Smooth muscle cell (in vitro differentiated cells): Measurements from ENCODE around the gene SGK2. TPM values are rescaled to one million over a fixed set of nuclear protein-coding genes. Genes with fewer than 3 reads are reported as not detected.
A peak's percentile ranks its signal among the peaks of the same experiment; 100 is the strongest.

ENCODE experiments used
- DNase-seq: peaks from one replicate; lab custom pipeline; 2025; ENCODE audit not compliant: unreplicated experiment; lab: John Stamatoyannopoulos, UW
- H2AFZ ChIP-seq: fragments of 200-600 bp; sonication (generic); 2 replicates; pipeline ENCODE4 v1.6.0; 2016; ENCODE audit warnings: antibody characterized with exemption, low read depth, mild to moderate bottlenecking
- H3F3A ChIP-seq: fragments of 200-600 bp; sonication (generic); 2 replicates; pipeline ENCODE4 v1.6.0; 2017; ENCODE audit warnings: antibody characterized with exemption, low read depth
- H3K27ac ChIP-seq: fragments of 200-600 bp; sonication (generic); 2 replicates; pipeline ENCODE4 v1.5.1; 2016; ENCODE audit warnings: low read depth, mild to moderate bottlenecking
- H3K27me3 ChIP-seq: fragments of 200-600 bp; sonication (generic); 2 replicates; pipeline ENCODE4 v1.6.1; 2016; ENCODE audit warnings: low read depth, mild to moderate bottlenecking
- H3K36me3 ChIP-seq: fragments of 200-600 bp; sonication (generic); 2 replicates; pipeline ENCODE4 v1.5.1; 2016; ENCODE audit warnings: low read depth
- H3K4me1 ChIP-seq: fragments of 200-600 bp; sonication (generic); 2 replicates; pipeline ENCODE4 v1.5.1; 2016; ENCODE audit warnings: low read depth
- H3K4me2 ChIP-seq: fragments of 200-600 bp; sonication (generic); 2 replicates; pipeline ENCODE4 v1.6.0; 2016; ENCODE audit warnings: mild to moderate bottlenecking
- H3K4me3 ChIP-seq: fragments of 200-600 bp; sonication (generic); 2 replicates; pipeline ENCODE4 v1.5.1; 2016; ENCODE audit warnings: mild to moderate bottlenecking
- H3K79me2 ChIP-seq: fragments of 200-600 bp; sonication (generic); 2 replicates; pipeline ENCODE4 v1.6.0; 2016; ENCODE audit warnings: low read depth, mild to moderate bottlenecking
- H3K9ac ChIP-seq: fragments of 200-600 bp; sonication (generic); 2 replicates; pipeline ENCODE4 v1.6.0; 2016; ENCODE audit warnings: low read depth
- H3K9me3 ChIP-seq: fragments of 200-600 bp; sonication (generic); replicated peaks from 2 replicates; pipeline ENCODE4 v1.5.1; 2016; ENCODE audit warnings: low read depth
- H4K20me1 ChIP-seq: fragments of 200-600 bp; sonication (generic); 2 replicates; pipeline ENCODE4 v1.6.0; 2016; ENCODE audit warnings: low read depth
- WGBS: methylation state at CpG from one replicate; pipeline ENCODE4 v1.1.7; 2016; ENCODE audit warnings: low lambda C conversion rate; 5-methylcytosine and 5-hydroxymethylcytosine counted together
- polyA plus RNA-seq: library from polyadenylated mRNA; unstranded; fragments of >200 nt; fragmentation: Nextera tagmentation; extraction: Ambion mirVana; gene quantifications from 2 replicates; pipeline ENCODE4 v1.2.1, GENCODE V29; 2016
- total RNA-seq: library from RNA; depleted of rRNA; stranded (reverse); fragments of >200 nt; gene quantifications from 2 replicates; pipeline ENCODE4 v1.2.3, GENCODE V29; 2014
- TF ChIP-seq, protein P1 (sequence below): fragments of 200-600 bp; sonication (generic); IDR thresholded peaks from 2 replicates; pipeline ENCODE4 v1.5.1; 2017; ENCODE audit warnings: borderline replicate concordance, mild to moderate bottlenecking, antibody characterized with exemption; ENCODE audit not compliant: insufficient read depth, poor library complexity, severe bottlenecking

The SGK2 gene
- total and polyA plus RNA-seq, 2 experiments from 2014 or later: 0.79 to 2.4 TPM

DNA sequence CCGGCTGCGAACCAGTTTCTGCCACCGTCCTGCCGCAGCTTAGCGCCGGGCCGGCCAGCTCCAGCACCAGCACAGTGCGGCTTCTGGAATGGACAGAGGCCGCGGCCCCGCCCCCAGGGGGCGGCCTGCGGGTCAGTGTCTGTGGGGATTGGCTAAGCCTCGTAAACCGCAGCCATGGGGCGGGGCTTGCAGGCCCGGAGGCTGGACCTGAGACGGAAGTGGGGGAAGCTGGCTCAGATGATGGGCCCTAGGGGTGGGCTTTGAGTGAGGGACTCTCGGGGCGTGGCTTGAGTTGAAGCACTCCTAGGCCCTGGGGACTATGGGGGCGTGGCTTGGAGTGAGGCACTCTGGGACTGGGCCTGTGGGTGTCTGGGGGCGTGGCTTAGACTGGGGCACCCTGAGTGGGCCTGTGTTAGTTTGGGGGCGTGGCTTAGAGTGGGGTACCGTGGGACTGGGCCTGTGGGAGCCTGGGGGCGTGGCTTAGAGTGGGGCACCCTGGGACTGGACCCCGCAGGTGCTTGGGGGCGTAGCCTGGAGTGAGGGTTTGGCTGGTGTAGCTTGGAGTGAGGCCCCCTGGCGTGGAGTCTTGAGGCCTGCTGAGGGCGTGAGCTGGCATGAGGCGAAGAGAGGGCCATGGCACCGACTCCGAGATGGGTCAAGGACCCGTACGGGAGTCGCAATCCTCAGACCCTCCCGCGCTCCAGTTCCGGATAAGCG, 44.7 kb upstream of the SGK2 start:
- TF ChIP-seq, protein P1, sequence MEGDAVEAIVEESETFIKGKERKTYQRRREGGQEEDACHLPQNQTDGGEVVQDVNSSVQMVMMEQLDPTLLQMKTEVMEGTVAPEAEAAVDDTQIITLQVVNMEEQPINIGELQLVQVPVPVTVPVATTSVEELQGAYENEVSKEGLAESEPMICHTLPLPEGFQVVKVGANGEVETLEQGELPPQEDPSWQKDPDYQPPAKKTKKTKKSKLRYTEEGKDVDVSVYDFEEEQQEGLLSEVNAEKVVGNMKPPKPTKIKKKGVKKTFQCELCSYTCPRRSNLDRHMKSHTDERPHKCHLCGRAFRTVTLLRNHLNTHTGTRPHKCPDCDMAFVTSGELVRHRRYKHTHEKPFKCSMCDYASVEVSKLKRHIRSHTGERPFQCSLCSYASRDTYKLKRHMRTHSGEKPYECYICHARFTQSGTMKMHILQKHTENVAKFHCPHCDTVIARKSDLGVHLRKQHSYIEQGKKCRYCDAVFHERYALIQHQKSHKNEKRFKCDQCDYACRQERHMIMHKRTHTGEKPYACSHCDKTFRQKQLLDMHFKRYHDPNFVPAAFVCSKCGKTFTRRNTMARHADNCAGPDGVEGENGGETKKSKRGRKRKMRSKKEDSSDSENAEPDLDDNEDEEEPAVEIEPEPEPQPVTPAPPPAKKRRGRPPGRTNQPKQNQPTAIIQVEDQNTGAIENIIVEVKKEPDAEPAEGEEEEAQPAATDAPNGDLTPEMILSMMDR: peak; percentile 29
- Histone ChIP-seq H3K9ac (no peak overlapping the region), H3K4me3 (peak overlapping the region; percentile 64), H3K4me1 (no peaks in the 10 kb centered on the region), H4K20me1 (no peaks in the 10 kb centered on the region), H3K79me2 (no peaks in the 10 kb centered on the region), H3K27me3 (no peaks in the 10 kb centered on the region), H3K4me2 (peak overlapping the region; percentile 85), H2AFZ (peak overlapping the region; percentile 66), H3K36me3 (no peaks in the 10 kb centered on the region), H3K9me3 (no peaks in the 10 kb centered on the region), H3F3A (no peaks in the 10 kb centered on the region), H3K27ac (no peak overlapping the region)
- 56% methylated on average over 29 of the region's 39 CpGs for WGBS
- DNase-seq: peak; percentile 85

DNA sequence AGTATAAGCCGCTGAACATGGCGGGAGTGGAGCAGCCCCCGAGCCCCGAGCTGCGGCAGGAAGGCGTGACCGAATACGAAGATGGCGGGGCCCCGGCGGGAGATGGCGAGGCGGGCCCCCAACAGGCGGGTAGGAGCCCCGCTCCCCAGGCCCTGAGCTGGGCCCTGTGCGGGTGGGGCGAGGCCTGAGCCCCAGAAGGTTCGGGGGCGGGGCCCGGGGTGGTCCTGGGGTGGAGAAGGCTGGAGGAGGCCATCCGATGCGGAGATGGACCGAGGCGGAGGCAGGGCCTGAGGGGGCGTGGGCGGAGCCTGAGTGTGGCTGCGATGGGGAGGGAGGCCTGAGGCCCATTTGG, 44.2 kb upstream of the SGK2 start:
- WGBS: 55% methylated on average over 13 of the region's 27 CpGs
- Histone ChIP-seq H3K4me2 (peak overlapping the region; percentile 85), H3K9ac (no peak overlapping the region), H3K27ac (no peak overlapping the region), H3K4me3 (peak overlapping the region; percentile 64), H2AFZ (peak overlapping the region; percentile 66), H3K4me1 (no peaks in the 10 kb centered on the region), H3K79me2 (no peaks in the 10 kb centered on the region), H3K36me3 (no peaks in the 10 kb centered on the region), H3F3A (no peaks in the 10 kb centered on the region), H3K9me3 (no peaks in the 10 kb centered on the region), H4K20me1 (no peaks in the 10 kb centered on the region), H3K27me3 (no peaks in the 10 kb centered on the region)
- TF ChIP-seq, protein P1: no peak
- DNase-seq: no peak

DNA sequence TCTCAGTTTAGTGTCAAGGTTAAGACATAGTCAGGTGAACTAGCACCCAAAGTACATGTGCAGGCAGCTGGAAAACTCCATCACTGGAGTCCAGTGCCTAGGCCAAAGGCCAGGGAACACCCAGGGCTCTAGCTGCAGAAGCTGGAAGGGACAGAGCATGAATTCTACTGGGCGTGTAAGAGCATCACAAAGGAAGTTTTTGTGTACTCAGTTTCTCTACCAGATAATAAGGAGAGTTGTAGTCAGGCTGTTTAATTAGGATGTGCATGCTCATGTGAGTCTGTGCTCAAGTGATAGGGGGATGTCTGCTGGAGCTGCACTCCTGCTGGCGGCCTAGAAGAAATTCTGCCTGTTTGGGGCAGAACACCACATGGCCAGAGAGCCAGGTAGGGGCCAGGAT, 43.2 kb upstream of the SGK2 start:
- WGBS: 91% methylated on average over 2 of the region's 2 CpGs
- no peak for DNase-seq
- no peaks in the 10 kb centered on the region for H3K36me3 ChIP-seq
- no peak overlapping the region for H3K27ac ChIP-seq
- H3K9ac ChIP-seq: no peak overlapping the region
- TF ChIP-seq, protein P1: no peak
- H3K4me1 ChIP-seq: no peaks in the 10 kb centered on the region
- no peak overlapping the region for H3K4me2 ChIP-seq
- no peaks in the 10 kb centered on the region for H4K20me1 ChIP-seq
- no peak overlapping the region for H2AFZ ChIP-seq
- H3K79me2 ChIP-seq: no peaks in the 10 kb centered on the region
- no peaks in the 10 kb centered on the region for H3F3A ChIP-seq
- H3K9me3 ChIP-seq: no peaks in the 10 kb centered on the region
- H3K27me3 ChIP-seq: no peaks in the 10 kb centered on the region
- no peak overlapping the region for H3K4me3 ChIP-seq

DNA sequence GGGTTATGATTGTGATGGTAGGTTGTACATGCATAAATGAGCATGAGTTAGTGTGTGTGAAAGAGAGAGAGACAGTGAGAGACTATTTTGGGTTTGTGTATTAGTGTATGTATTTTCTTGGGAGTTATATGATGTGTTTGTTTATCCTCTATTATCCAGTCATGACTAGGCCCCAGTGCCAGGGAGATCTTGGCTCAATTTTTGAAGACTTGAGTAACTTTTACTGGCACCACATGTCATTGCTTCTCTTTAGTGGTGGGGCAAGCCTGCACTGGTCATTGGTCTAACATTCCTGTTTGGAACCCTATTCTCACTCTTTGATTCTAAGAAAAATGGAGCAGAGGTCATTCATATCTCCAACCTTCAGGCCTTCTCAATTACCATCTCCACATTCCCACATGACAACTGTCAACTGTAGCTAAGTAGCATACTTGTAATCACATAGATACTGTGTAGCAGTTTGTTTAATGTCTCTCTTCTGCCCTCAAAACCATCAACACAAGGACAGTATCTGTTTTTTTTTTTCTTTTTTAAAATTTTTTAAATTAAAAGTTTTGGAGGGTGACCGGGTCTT, 42.5 kb upstream of the SGK2 start:
- H3K36me3 ChIP-seq: no peaks in the 10 kb centered on the region
- no peak overlapping the region for H3K27ac ChIP-seq
- no peaks in the 10 kb centered on the region for H3K79me2 ChIP-seq
- no peak for DNase-seq
- H3K4me2 ChIP-seq: no peak overlapping the region
- H4K20me1 ChIP-seq: no peaks in the 10 kb centered on the region
- H3K4me1 ChIP-seq: no peaks in the 10 kb centered on the region
- H2AFZ ChIP-seq: no peak overlapping the region
- H3F3A ChIP-seq: no peaks in the 10 kb centered on the region
- TF ChIP-seq, protein P1: no peak
- H3K9ac ChIP-seq: no peak overlapping the region
- no peaks in the 10 kb centered on the region for H3K27me3 ChIP-seq
- H3K4me3 ChIP-seq: no peak overlapping the region
- H3K9me3 ChIP-seq: no peaks in the 10 kb centered on the region
- WGBS: 97% methylated on average over 1 of the region's 1 CpG
